ENCODE data around the gene ST6GAL2.

Gene ST6GAL2

GRCh38 chr2:106789185-106789584 is 96.8 kb downstream of the ST6GAL2 start:
- no peak for TF ChIP-seq CTCF (IDR thresholded peaks at IDR 0.05; ENCODE audit: low read depth, low read length)
- no peak for DNase-seq
- Histone ChIP-seq H3K27me3 (ENCODE audit: insufficient read depth, low read depth, severe bottlenecking) (peaks cover 42% of the 10 kb centered on the region), H3K27ac (no peak overlapping the region), H3K9me3 (ENCODE audit: severe bottlenecking) (peaks cover 6% of the 10 kb centered on the region), H3K36me3 (no peaks in the 10 kb centered on the region), H3K4me3 (ENCODE audit: low read depth, low read length) (no peak overlapping the region)

- Histone ChIP-seq H3K9me3 (ENCODE audit: severe bottlenecking) (no peaks in the 10 kb centered on the region), H3K4me3 (ENCODE audit: low read depth, low read length) (no peak overlapping the region), H3K27me3 (ENCODE audit: insufficient read depth, low read depth, severe bottlenecking) (peaks cover 60% of the 10 kb centered on the region), H3K36me3 (no peaks in the 10 kb centered on the region), H3K27ac (no peak overlapping the region)
- no peak for TF ChIP-seq CTCF (IDR thresholded peaks at IDR 0.05; ENCODE audit: low read depth, low read length)
- DNase-seq = no peak
These were observed 103.3 kb downstream of the ST6GAL2 start for GRCh38 chr2:106782681-106783080.

GRCh38 chr2:106781196-106781595 is 104.8 kb downstream of the ST6GAL2 start:
- no peaks in the 10 kb centered on the region for H3K36me3 ChIP-seq
- no peaks in the 10 kb centered on the region for H3K9me3 ChIP-seq (ENCODE audit: severe bottlenecking)
- H3K27me3 ChIP-seq (ENCODE audit: insufficient read depth, low read depth, severe bottlenecking) = peaks cover 53% of the 10 kb centered on the region
- H3K4me3 ChIP-seq (ENCODE audit: low read depth, low read length) = no peak overlapping the region
- TF ChIP-seq CTCF (IDR thresholded peaks at IDR 0.05; ENCODE audit: low read depth, low read length) = no peak
- H3K27ac ChIP-seq = no peak overlapping the region
- DNase-seq = no peak

- Histone ChIP-seq H3K27ac (no peak overlapping the region), H3K27me3 (ENCODE audit: insufficient read depth, low read depth, severe bottlenecking) (peaks cover 79% of the 10 kb centered on the region), H3K36me3 (no peaks in the 10 kb centered on the region), H3K9me3 (ENCODE audit: severe bottlenecking) (no peaks in the 10 kb centered on the region), H3K4me3 (ENCODE audit: low read depth, low read length) (no peak overlapping the region)
- DNase-seq = no peak
- TF ChIP-seq CTCF (IDR thresholded peaks at IDR 0.05; ENCODE audit: low read depth, low read length) = no peak
These were observed 114.2 kb downstream of the ST6GAL2 start for GRCh38 chr2:106771811-106772210.

- TF ChIP-seq CTCF (IDR thresholded peaks at IDR 0.05; ENCODE audit: low read depth, low read length) = no peak
- Histone ChIP-seq H3K27ac (no peak overlapping the region), H3K9me3 (ENCODE audit: severe bottlenecking) (no peaks in the 10 kb centered on the region), H3K27me3 (ENCODE audit: insufficient read depth, low read depth, severe bottlenecking) (peaks cover 84% of the 10 kb centered on the region), H3K36me3 (no peaks in the 10 kb centered on the region), H3K4me3 (ENCODE audit: low read depth, low read length) (no peak overlapping the region)
- no peak for DNase-seq
These were observed 115.0 kb downstream of the ST6GAL2 start for GRCh38 chr2:106770986-106771385.

GRCh38 chr2:106764614-106765013 is 121.4 kb downstream of the ST6GAL2 start:
- H3K9me3 ChIP-seq (ENCODE audit: severe bottlenecking) = no peaks in the 10 kb centered on the region
- H3K27ac ChIP-seq = no peak overlapping the region
- no peak for TF ChIP-seq CTCF (IDR thresholded peaks at IDR 0.05; ENCODE audit: low read depth, low read length)
- peaks cover 80% of the 10 kb centered on the region for H3K27me3 ChIP-seq (ENCODE audit: insufficient read depth, low read depth, severe bottlenecking)
- no peaks in the 10 kb centered on the region for H3K36me3 ChIP-seq
- no peak for DNase-seq
- H3K4me3 ChIP-seq (ENCODE audit: low read depth, low read length) = no peak overlapping the region

All from WERI-Rb-1 (cell line).